ENCODE results near the gene MAP3K13. TPM values are rescaled to one million over a fixed set of nuclear protein-coding genes. Genes with fewer than 3 reads are reported as not detected.

Gene MAP3K13
- total RNA-seq, 4 donors from 2014 or later: 8.4 to 18.0 (median 13.6) TPM

- WGBS, 2 donors: 73 to 80% methylated on average over 3 of the region's 3 CpGs
- no peak for DNase-seq (ENCODE audit: low spot score in 2 of 2)
- peaks cover 0 to 98% (median 19%) of the 10 kb centered on the region in 3 donors for H3K36me3 ChIP-seq
- H3K27ac ChIP-seq: no peak overlapping the region
- H3K27me3 ChIP-seq: no peaks in the 10 kb centered on the region
- TF ChIP-seq EP300 (IDR thresholded peaks at IDR 0.05) (no peak), POLR2A (IDR thresholded peaks at IDR 0.05) (no peak), CTCF (IDR thresholded peaks at IDR 0.05) (no peak)
- no peaks in the 10 kb centered on the region for H3K4me1 ChIP-seq
- H3K4me3 ChIP-seq: no peak overlapping the region
- H3K9me3 ChIP-seq: no peaks in the 10 kb centered on the region
These were observed 126.5 kb downstream of the MAP3K13 start for GRCh38 chr3:185489462-185489861.

GRCh38 chr3:185490241-185490640 lies 127.3 kb downstream of the MAP3K13 start:
- no peak overlapping the region for H3K4me3 ChIP-seq
- H3K36me3 ChIP-seq: peaks cover 0 to 100% (median 25%) of the 10 kb centered on the region in 3 donors
- H3K27ac ChIP-seq: no peak overlapping the region
- 93 to 94% methylated on average over 4 of the region's 4 CpGs for WGBS, 2 donors
- no peaks in the 10 kb centered on the region for H3K27me3 ChIP-seq
- TF ChIP-seq CTCF (IDR thresholded peaks at IDR 0.05): no peak
- TF ChIP-seq POLR2A (IDR thresholded peaks at IDR 0.05): no peak
- TF ChIP-seq EP300 (IDR thresholded peaks at IDR 0.05): no peak
- H3K4me1 ChIP-seq: no peaks in the 10 kb centered on the region
- DNase-seq (ENCODE audit: low spot score in 2 of 2): no peak
- H3K9me3 ChIP-seq: no peaks in the 10 kb centered on the region

- H3K4me3 ChIP-seq: peak within 1 kb of the TSS; percentile 72 to 85 (median 78)
- H3K27ac ChIP-seq: peak within 1 kb of the TSS; percentile 37 to 85 (median 78)
- H3K9me3 ChIP-seq: no peaks in the 10 kb centered on the region
- peak; percentile 85 to 89 for DNase-seq (ENCODE audit: low spot score in 2 of 2)
- WGBS, 2 donors: 1 to 2% methylated on average over 54 to 59 of the region's 82 CpGs
- peak; percentile 70 to 97 for TF ChIP-seq EP300 (IDR thresholded peaks at IDR 0.05)
- TF ChIP-seq CTCF (IDR thresholded peaks at IDR 0.05): peak in 1 of 5 experiments; percentile 35
- peak; percentile 70 to 80 for TF ChIP-seq POLR2A (IDR thresholded peaks at IDR 0.05)
- no peaks in the 10 kb centered on the region for H3K27me3 ChIP-seq
- peaks cover 0 to 30% (median 16%) of the 10 kb centered on the region in 3 donors for H3K36me3 ChIP-seq
- peaks cover 0 to 28% (median 13%) of the 10 kb centered on the region in 4 donors for H3K4me1 ChIP-seq
These were observed 135.8 kb downstream of the MAP3K13 start, which contains the start of gene TMEM41A for GRCh38 chr3:185498503-185499396. TMEM41A (minus strand) TSS chr3:185499035; CDS start chr3:185498961, 74 bp downstream.

- TF ChIP-seq POLR2A (IDR thresholded peaks at IDR 0.05) (no peak), EP300 (IDR thresholded peaks at IDR 0.05) (no peak), CTCF (IDR thresholded peaks at IDR 0.05) (no peak)
- no peak overlapping the region for H3K27ac ChIP-seq
- no peak for DNase-seq (ENCODE audit: low spot score in 2 of 2)
- H3K36me3 ChIP-seq: no peaks in the 10 kb centered on the region
- 66 to 69% methylated on average over 3 of the region's 3 CpGs for WGBS, 2 donors
- H3K27me3 ChIP-seq: no peaks in the 10 kb centered on the region
- no peak overlapping the region for H3K4me3 ChIP-seq
- H3K9me3 ChIP-seq: no peaks in the 10 kb centered on the region
- peaks cover 0 to 5% (median under 1%) of the 10 kb centered on the region in 4 donors for H3K4me1 ChIP-seq
These were observed 140.1 kb downstream of the MAP3K13 start for GRCh38 chr3:185502987-185503386.

GRCh38 chr3:185503521-185503920 lies 140.6 kb downstream of the MAP3K13 start:
- Histone ChIP-seq H3K9me3 (no peaks in the 10 kb centered on the region), H3K27me3 (no peaks in the 10 kb centered on the region), H3K36me3 (no peaks in the 10 kb centered on the region), H3K4me1 (peaks cover 0 to 4% (median 0%) of the 10 kb centered on the region in 4 donors), H3K27ac (no peak overlapping the region), H3K4me3 (no peak overlapping the region)
- DNase-seq (ENCODE audit: low spot score in 2 of 2): no peak
- WGBS, 2 donors: 71 to 88% methylated on average over 1 of the region's 1 CpG
- no peak for TF ChIP-seq POLR2A (IDR thresholded peaks at IDR 0.05)
- TF ChIP-seq EP300 (IDR thresholded peaks at IDR 0.05): no peak
- no peak for TF ChIP-seq CTCF (IDR thresholded peaks at IDR 0.05)
